Erythroblast (primary cell): Measurements from ENCODE around the gene PCDH8.
"Not testable (repeated sequence)": the region's sequence is repeated elsewhere in the genome, so short reads cannot be mapped to it uniquely, and the experiment has no call there.

Source experiments
- DNase-seq, 2 experiments: peaks; one replicate each; lab custom pipeline; 2025; lab: John Stamatoyannopoulos, UW
- GATA1 ChIP-seq: IDR thresholded peaks from 2 replicates; pipeline ENCODE4 v1.6.1; 2011; ENCODE audit warnings: low read depth, mild to moderate bottlenecking, control low read depth, low read length, moderate library complexity
- POLR2A ChIP-seq: IDR thresholded peaks from 2 replicates; pipeline ENCODE4 v1.6.1; 2011; ENCODE audit warnings: mild to moderate bottlenecking, low read length

Gene PCDH8

DNA sequence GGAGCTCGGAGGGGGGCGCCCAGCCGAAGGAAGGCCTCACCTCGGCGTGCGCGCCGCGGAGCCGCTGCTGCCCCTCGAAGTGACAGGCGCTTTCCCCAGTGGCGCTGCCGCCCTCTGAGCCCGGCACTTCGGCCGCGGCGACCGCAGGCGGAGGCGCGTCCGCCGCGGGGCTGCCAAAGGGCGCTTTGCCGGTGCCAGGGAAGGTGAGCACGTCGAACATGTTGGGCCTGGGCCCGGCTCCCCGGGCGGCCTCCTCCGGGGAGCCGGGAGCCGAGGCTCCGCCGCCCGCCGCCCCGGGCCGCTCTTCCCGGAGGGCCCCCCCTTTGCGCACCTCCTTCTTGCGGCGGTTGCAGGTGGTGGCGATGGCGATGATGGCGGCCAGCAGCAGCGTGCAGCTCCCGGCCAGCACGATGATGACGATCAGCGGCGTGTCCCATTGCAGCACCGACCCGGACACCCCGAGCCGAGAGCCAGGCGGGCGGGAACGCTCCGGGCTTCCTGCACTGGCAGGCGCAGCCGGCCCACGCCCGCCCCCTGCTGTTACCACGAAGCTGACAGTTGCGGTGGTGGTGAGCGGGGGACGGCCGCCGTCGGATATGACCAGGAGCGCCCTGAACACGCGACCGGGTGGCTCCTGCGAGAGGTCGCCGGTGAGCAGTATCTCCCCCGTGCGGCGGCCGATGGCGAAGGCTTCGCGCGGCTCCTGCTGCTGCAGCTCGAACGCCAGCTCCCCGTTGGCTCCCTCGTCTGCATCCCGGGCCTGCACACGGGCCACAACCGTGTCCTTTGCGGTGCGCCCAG is 2.5 kb downstream of the PCDH8 start:
- TF ChIP-seq GATA1 = no peak
- no peak for TF ChIP-seq POLR2A
- peak; percentile 59 to 60 for DNase-seq

DNA sequence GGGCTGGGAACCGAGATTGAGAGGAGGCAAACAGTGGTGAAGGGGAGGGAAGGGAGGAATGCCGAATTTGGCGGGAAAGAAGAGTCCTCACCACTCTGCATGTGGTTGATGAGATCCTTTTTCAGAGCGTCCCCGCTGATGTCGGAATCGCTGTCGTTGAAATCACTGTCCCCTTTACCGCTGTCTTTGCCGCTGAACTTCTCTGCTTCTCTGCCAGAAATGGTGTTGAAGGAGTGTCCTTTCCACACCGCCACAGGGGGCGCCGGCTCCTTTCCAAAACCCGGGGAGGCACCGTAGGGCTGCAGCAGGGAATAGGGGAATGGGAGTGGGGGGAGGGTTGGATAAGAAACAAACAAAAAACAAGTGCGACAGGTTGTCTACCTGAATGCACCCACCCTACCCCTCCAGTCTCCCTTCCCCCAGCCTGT is 3.1 kb downstream of the PCDH8 start:
- peak; percentile 3 to 4 for DNase-seq

DNA sequence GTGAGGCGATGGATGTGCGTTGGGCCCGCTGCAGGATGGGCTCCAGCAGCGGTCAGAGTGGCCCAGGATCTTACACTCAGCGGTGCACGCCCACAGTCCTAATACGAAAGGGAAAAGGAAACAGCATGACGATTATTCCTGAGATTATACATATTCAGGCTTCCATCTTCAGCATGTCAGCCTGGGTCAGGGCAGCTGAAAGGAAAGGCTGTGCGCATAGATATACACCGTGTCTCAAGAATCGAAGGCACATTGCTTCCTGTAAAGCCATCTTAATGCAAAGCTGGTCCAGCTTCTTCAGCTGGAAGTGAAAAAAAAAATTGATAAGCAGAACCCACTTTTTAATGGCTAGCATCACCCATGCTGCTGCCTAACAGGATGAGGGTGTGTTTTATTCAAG is 3.6 kb downstream of the PCDH8 start:
- TF ChIP-seq POLR2A = no peak
- TF ChIP-seq GATA1 = no peak

More for the DNA sequence above, 3.1 kb downstream of the PCDH8 start:
- TF ChIP-seq GATA1 = no peak
- TF ChIP-seq POLR2A = no peak

DNA sequence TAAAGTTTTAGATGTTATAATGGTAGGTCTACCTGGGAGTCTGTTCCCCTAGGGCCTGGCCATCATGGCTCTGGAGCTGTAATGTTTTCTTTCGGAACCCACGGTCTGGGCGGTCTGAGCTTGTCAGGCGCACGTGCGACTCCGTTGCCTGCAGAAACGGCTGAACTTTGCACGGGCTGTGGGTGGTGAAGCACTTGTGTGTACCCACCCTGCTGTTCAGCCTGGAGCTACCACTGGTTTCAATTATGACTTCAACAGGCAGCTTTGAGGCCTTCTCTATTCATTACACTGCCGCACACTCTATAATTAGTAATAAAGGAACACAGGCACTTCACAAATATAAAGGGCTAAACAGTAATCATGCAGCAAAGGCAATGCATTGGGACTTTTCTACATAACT is 6.0 kb downstream of the PCDH8 start:
- TF ChIP-seq GATA1 = no peak
- no peak for TF ChIP-seq POLR2A
- DNase-seq = no peak

More for the DNA sequence above, 3.6 kb downstream of the PCDH8 start:
- no peak for DNase-seq

DNA sequence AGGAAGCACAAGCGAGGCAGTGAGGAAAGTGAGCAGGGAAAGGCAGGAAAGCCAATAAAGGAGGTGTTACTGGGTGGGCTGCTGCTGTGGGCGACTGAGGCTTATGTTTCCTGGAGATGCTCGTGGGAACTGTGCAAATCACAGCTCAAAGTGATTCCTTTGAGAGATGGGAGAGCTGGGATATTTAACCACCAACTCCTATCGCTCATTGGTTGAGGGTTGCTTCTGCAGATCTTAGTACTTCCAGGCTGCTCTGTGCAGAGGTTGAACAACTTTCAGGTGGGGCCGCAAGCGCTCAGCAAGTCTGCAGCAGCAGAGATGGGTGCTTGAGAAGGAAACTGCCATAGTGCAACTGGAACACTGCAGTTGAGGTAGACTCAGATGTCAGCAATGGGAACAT is 8.4 kb downstream of the PCDH8 start:
- TF ChIP-seq GATA1 (no peak), POLR2A (no peak)

DNA sequence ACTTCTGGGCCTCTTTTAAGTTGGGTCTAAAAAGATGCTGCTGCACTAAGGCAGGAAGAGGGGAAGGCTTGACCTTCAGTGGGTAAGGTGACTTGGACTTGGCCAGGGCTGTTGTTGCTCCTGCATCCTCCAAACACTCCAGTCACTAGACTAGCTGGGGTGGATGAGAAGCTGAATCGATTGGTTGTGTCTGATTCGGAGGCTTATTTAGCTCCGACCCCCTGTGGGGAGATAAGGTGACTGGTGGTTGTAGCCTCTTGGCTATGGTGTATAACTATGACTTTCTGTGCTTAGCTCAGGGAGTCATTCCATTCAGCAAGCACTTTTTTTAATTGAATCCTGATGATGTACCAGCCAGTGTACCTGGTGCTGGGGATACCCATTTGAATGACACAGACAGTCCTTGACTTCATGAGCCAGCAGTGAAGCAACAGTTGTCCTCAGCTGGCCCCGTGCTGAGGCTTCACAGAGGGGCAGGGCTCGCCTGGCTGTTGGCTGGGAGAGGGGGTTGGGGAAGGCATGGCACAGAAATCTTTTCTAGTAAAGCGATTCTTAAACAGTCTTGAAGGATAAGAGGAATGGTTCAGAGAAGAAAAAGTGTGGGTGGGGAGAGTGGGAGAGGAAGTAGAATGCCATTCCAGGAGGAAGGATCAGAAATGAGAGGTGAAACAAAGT is 9.9 kb downstream of the PCDH8 start:
- DNase-seq = no peak
- TF ChIP-seq GATA1 (no peak), POLR2A (no peak)

More for the DNA sequence above, 8.4 kb downstream of the PCDH8 start:
- no peak for DNase-seq

DNA sequence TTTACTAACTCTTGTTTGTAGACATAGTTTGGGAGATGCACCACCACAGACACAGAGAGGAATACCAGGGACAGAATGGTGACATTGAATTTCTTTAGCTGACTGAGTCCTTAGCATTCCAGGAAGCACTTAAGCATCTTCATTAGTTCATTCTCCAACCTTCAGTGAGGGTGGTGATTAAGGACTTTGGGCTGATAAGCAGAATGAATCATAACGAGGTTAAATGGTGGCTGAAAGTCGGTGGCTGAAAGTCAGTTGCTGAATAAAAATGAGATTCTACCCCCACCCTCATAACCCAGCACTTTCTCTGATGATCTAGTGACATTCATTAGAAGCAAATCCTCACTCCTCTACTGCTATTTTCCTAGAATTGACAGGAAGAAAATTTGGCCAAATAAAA is 10.6 kb downstream of the PCDH8 start:
- TF ChIP-seq POLR2A = no peak
- TF ChIP-seq GATA1 = no peak
- no peak for DNase-seq

DNA sequence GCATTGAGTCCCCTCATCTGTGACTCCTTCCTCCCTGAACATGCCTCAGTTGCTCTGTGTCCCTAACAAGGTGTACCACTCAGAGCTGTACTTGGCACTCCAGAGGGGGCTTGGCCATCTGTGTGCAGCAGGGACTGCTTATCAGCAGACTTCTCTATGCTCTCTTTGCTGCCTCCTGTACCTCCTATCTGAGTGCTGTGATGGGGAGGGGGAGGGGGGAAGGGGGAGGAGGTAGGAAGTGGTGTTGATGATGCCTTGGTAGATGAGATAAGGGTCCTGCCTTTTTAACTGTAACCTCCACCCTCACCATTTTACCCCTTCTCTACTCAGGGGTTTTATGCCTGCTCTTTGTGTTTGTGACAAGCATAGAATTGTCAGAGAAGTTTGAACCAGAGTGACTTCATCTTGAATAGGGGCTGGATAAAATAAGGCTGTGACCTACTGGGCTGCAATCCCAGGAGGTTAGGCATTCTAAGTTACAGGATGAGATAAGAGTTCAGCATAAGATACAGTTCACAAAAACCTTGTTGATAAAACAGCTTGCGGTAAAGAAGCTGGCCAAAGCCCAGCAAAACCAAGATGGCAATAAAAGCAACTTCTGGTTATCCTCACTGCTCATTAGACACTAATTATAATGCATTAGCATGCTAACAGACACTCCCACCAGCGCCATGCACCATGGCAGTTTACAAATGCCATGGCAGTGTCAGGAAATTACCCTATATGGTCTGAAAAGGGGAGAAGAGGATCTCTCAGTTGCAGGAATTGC is 13.2 kb downstream of the PCDH8 start:
- no peak for TF ChIP-seq GATA1
- no peak for TF ChIP-seq POLR2A
- DNase-seq = no peak

DNA sequence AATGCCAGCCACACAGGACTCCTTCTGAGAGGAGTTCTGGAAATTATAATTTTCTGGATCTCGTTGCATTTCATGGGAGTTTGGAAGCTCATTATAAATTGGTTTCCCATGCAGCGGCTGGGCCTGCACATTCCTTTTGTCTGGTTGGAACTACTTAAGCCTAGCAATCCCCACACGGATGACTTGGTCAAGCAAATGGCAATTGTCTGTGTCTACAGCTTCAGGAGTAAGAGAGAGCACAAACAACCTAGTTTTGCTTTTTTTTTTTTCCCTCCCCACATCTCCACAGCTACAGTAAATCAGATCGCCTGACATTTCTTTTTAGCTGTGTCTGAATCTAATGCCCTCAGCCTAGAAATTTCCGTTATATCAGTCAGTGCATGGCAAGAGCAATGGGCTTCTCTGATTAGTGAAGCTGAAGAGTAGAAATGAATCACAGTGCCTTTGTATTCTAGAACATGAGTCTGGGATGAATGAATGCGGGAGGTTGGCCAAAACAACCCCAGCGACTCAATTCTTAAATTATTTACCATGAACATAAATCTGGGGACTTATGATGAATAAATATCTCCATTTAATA is 15.1 kb downstream of the PCDH8 start:
- no peak for DNase-seq

DNA sequence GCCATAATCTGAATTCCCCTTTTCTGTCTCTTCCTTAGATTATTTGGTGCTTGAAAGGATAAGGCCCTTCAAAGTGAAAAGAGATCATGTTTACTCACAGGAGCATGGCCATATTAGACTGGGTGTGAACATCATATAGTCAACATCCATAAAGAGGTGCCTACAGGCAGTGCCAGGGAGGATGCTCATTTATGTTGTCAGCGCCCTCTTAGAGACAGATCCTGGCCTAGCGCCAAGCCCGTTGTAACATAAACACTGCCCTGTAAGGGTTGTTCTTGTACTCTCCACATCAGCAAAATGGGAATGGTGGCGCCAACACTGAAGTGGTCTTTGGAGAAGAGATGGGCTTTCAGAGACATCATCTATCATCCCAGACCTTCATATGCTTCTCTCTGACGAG is 16.1 kb downstream of the PCDH8 start:
- no peak for DNase-seq

More for the DNA sequence above, 15.1 kb downstream of the PCDH8 start:
- TF ChIP-seq GATA1 (no peak), POLR2A (no peak)

DNA sequence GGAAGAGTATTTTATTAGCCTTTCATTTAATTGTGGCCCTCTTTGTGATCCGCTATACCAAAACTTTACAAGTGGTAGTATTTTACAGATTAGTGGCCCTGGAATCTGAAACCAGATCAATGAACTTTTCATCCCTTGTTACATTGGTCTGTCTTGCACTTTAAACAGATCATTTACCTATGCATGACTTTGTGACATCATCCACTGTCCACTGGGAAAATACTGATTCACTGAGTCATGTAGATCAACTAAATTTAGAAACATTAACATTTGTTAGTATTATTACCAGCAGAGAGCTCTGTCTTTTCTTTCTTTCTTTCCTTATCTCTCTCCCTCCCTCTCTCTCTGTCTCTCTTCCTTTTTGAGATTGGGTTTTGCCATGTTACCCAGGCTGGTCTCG is 17.5 kb downstream of the PCDH8 start:
- TF ChIP-seq GATA1 (no peak), POLR2A (no peak)
- DNase-seq = no peak

More for the DNA sequence above, 16.1 kb downstream of the PCDH8 start:
- TF ChIP-seq GATA1 (no peak), POLR2A (no peak)

DNA sequence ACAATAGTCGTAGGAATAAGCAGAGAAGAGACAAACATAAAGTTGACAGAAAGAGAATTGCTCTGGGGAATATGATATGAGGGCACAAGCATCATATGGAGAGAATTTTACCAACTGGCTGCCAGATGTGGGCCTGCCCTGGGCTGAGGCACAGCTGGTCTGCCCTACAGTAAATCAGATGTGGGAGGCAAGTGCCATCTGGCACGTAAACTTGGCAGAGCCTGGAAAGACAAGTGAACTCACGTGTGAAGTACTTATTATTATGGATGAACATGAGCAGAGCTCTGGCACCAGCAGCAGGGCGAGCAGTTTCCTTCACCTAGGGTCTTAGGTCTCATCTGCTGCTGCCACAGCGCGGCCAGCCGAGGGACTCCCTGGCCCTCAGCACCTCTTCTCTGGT is 20.6 kb downstream of the PCDH8 start:
- TF ChIP-seq GATA1 = no peak
- no peak for DNase-seq

DNA sequence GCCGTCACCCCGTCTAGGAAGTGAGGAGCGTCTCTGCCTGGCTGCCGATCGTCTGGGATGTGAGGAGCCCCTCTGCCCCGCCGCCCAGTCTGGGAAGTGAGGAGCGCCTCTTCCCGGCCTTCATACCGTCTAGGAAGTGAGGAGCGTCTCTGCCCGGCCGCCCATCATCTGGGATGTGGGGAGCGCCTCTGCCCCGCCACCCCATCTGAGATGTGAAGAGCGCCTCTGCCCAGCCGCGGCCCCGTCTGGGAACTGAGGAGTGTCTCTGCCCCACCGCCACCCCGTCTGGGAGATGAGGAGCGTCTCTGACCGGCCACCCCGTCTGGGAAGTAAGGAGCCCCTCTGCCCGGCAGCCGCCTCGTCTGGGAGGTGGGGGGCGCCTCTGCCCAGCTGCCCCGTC is 30.6 kb downstream of the PCDH8 start:
- not testable (repeated sequence) for DNase-seq
